Peyer's patch (tissue), 4 donors: ENCODE results near the gene IL3RA. TPM values are rescaled to one million over a fixed set of nuclear protein-coding genes. Genes with fewer than 3 reads are reported as not detected.

Source experiments
- DNase-seq, 3 donors: peaks; one replicate each; pipeline ENCODE4 v3.0.0-alpha.2; 2017 to 2019
- H3K27ac ChIP-seq, 4 donors: fragments of 200-600 bp; sonication (generic); one replicate each; pipeline ENCODE4 v1.5.1; 2016 to 2019
- H3K27me3 ChIP-seq, 2 donors: fragments of 200-600 bp; sonication (generic); one replicate each; pipeline ENCODE4 v1.5.1; 2019
- H3K36me3 ChIP-seq, 3 donors: fragments of 200-600 bp; sonication (generic); one replicate each; pipeline ENCODE4 v1.5.1; 2016 to 2019
- H3K4me1 ChIP-seq, 4 donors: fragments of 200-600 bp; sonication (generic); one replicate each; pipeline ENCODE4 v1.5.1; 2016 to 2019
- H3K4me3 ChIP-seq, 4 donors: fragments of 200-600 bp; sonication (generic); 1 replicate in 3 of 4; 2 replicates in 1 of 4; pipeline ENCODE4 v1.5.1; 2016 to 2019; ENCODE audit warnings: mild to moderate bottlenecking in 1 of 4
- H3K9me3 ChIP-seq, 4 donors: fragments of 200-600 bp; sonication (generic); one replicate each; pipeline ENCODE4 v1.5.1; 2016 to 2019; ENCODE audit warnings: mild to moderate bottlenecking in 1 of 4
- POLR2A ChIP-seq, 2 donors: fragments of 450-650 bp; IDR thresholded peaks; one replicate each; pipeline ENCODE4 v1.5.1; 2017; ENCODE audit warnings: antibody characterized with exemption in 2 of 2, mild to moderate bottlenecking in 2 of 2, moderate library complexity in 2 of 2
- total RNA-seq, 4 donors: library from RNA; depleted of rRNA; stranded (reverse); fragments of >200 nt; gene quantifications; one replicate each; pipeline ENCODE4 v1.1.0, GENCODE V29; 2016
- TF ChIP-seq, protein P1 (sequence below), 6 experiments: fragments of 450-650 bp in 4 of 6; fragments of 200-600 bp in 2 of 6; sonication (generic) in 1 of 6; IDR thresholded peaks; one replicate each; pipeline ENCODE4 v1.5.1; 2017 to 2019; ENCODE audit warnings: antibody characterized with exemption in 6 of 6, mild to moderate bottlenecking in 3 of 6, moderate library complexity in 1 of 6

Gene IL3RA
- total RNA-seq, 4 donors from 2014 or later, result 0.88 to 2.4 (median 1.6) TPM

DNA sequence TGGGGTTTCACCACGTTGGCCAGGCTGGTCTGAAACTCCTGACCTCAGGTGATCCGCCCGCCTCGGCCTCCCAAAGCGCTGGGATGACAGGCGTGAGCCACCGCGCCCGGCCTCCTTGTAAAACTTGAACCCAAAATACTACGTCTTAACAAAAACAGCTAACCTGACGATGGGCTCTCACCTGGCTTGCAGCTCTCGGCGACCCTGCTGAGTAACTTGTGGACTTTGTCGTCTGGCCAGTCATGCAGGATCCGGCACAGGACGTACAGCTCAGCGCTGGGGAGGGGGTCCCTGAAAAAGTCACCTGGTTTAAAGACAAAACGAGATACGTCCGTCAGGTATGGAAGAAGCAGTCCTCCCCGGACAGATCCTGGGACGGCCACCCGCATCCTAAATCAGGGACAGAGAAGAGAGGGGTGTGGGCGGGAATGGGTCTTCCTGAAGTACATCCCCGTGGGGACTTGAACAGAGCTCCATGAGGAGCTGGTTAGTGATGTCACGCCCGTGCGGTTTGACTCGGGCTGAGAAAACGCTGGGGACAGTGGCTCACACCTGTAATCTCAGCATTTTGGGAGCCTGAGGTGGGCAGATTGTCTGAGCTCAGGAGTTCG is 76.1 kb downstream of the IL3RA start:
- H3K9me3 ChIP-seq, result no peaks in the 10 kb centered on the region
- H3K27ac ChIP-seq, result no peak overlapping the region
- no peaks in the 10 kb centered on the region for H3K4me1 ChIP-seq
- TF ChIP-seq POLR2A (IDR thresholded peaks at IDR 0.05), result no peak
- TF ChIP-seq, protein P1, sequence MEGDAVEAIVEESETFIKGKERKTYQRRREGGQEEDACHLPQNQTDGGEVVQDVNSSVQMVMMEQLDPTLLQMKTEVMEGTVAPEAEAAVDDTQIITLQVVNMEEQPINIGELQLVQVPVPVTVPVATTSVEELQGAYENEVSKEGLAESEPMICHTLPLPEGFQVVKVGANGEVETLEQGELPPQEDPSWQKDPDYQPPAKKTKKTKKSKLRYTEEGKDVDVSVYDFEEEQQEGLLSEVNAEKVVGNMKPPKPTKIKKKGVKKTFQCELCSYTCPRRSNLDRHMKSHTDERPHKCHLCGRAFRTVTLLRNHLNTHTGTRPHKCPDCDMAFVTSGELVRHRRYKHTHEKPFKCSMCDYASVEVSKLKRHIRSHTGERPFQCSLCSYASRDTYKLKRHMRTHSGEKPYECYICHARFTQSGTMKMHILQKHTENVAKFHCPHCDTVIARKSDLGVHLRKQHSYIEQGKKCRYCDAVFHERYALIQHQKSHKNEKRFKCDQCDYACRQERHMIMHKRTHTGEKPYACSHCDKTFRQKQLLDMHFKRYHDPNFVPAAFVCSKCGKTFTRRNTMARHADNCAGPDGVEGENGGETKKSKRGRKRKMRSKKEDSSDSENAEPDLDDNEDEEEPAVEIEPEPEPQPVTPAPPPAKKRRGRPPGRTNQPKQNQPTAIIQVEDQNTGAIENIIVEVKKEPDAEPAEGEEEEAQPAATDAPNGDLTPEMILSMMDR (IDR thresholded peaks at IDR 0.05), result no peak
- H3K27me3 ChIP-seq, result no peaks in the 10 kb centered on the region
- peak in 2 of 3 donors; percentile 14 to 38 for DNase-seq
- no peak overlapping the region for H3K4me3 ChIP-seq
- peaks cover 0 to 39% (median 0%) of the 10 kb centered on the region in 3 donors for H3K36me3 ChIP-seq

DNA sequence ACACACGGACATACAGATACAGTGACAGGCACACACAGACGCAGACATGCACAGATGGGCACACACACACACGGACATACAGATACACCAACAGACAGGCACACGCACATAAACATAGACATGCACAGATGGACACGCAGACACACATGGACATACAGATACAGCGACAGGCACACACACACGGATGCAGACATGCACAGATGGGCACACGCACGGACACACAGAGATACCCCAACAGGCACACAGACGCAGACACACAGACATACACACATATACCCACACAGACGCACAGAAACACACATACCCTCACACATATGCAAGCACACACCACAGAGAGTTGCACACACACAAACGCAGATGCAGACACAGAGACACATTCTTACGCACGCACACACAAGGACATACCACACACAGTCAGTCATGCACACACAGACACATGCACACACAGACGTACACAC is 79.8 kb downstream of the IL3RA start:
- Histone ChIP-seq H3K9me3 (no peaks in the 10 kb centered on the region), H3K4me1 (no peaks in the 10 kb centered on the region), H3K27ac (no peak overlapping the region), H3K4me3 (no peak overlapping the region), H3K36me3 (peaks cover 0 to 45% (median 0%) of the 10 kb centered on the region in 3 donors), H3K27me3 (no peaks in the 10 kb centered on the region)
- TF ChIP-seq, protein P1 (IDR thresholded peaks at IDR 0.05), result no peak
- TF ChIP-seq POLR2A (IDR thresholded peaks at IDR 0.05), result no peak
- peak in 1 of 3 donors; percentile 26 for DNase-seq

DNA sequence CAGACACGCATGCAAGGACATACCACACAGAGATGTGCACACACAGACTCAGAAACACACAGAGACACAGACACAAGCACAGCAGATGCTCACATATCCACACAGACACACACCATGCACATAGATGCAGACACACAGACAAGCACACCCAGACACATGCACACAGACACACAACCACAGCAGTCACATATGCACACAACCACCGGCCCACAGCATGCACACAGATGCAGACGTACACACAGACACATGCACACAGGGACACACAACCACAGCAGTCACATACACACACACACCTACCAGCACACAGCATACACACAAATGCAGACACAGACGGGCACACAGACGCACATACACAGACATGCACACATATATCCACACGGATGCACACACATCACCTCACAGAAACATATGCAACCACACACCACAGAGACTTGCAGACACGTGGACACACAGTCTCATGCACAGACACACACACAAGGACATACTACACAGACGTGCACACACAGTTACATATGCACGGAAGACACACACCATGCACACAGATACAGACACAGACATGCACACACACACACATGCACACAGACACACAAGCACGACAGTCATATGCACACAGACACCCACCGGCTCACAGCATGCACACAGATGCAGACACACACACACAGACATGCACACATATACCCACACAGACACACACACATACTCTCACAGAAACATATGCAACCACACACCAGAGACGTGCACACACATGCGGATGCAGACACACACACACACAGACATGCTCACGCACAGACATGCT is 80.6 kb downstream of the IL3RA start:
- TF ChIP-seq POLR2A (IDR thresholded peaks at IDR 0.05), result no peak
- TF ChIP-seq, protein P1 (IDR thresholded peaks at IDR 0.05), result no peak
- Histone ChIP-seq H3K36me3 (peaks cover 0 to 43% (median 0%) of the 10 kb centered on the region in 3 donors), H3K4me1 (no peaks in the 10 kb centered on the region), H3K4me3 (no peak overlapping the region), H3K27ac (no peak overlapping the region), H3K9me3 (peaks cover 0 to 4% (median 0%) of the 10 kb centered on the region in 4 donors), H3K27me3 (no peaks in the 10 kb centered on the region)
- peak in 1 of 3 donors; percentile 34 for DNase-seq

DNA sequence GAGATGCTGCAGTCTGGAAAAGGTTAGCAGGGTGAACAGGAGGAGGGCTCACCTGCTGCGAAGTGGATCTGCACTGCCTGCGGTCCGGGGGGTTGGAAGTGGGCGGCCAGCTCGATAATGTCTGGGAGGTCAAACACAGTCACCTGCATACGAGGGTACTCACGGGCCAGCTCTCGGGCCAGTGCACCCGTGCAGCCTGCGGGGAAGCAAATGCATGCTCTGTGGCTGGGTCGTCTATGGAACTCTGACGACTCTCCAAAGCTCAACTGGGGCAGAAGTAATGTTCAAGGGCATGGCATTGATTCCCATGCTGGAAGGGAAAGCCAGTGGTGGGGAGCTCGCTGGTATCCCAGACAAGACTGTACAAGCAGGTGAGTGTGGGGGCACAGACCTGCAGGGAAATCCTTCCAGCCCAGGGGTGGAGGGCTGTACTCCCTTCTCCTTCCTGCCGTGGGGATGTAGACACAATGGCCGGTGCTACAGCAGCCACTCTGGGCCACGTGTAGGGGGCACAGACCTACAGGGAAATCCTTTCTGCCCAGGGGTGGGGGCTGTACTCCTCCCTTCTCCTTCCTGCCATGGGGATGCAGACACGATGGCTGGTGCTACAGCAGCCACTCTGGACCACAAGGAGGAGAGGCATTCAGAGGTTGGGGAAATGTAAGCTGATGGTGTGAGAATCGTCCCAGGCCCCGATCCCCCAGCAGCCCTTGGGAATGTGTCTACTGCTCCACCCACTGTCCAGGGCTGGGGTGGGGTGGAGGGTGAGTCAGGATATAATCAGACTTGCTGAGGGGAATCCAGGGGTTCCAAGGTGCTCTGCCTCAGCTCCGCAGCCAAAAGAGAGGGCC is 81.6 kb downstream of the IL3RA start:
- H3K36me3 ChIP-seq, result peaks cover 0 to 41% (median 0%) of the 10 kb centered on the region in 3 donors
- no peak overlapping the region for H3K27ac ChIP-seq
- H3K4me1 ChIP-seq, result no peaks in the 10 kb centered on the region
- peaks cover 0 to 11% (median 5%) of the 10 kb centered on the region in 4 donors for H3K9me3 ChIP-seq
- DNase-seq, result peak in 1 of 3 donors; percentile 40
- no peak overlapping the region for H3K4me3 ChIP-seq
- TF ChIP-seq POLR2A (IDR thresholded peaks at IDR 0.05), result no peak
- TF ChIP-seq, protein P1 (IDR thresholded peaks at IDR 0.05), result no peak
- H3K27me3 ChIP-seq, result no peaks in the 10 kb centered on the region

DNA sequence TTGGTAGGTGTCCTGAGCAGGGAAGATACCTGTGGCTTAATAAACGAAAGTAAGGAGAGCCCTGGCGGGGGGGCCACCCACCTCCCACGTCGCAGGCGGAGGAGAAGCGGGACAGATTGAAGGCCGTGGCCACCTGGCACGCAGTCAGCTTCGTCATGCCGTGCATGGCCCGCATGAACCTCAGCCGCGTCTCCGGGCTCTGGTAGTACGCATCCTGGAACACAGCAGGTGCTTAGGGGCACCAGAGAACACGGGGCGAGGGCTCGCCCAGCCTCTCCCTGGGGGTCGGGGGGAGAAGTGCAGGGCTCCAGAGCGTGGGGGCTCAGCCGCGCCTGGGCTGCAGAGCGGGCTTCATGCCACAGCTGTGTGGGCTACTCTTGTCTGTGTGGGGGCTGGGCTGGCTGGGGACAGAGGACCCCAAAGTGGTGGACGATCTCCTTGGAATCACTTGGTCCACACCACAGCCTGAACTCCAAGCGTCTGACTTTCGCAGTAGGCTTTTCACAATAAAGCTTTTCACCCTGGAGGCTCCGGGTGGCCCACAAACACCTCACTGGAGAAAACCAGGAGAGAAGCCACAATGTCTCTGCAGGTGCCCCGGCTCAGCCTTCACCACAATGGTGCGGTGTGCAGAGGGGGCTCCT is 82.4 kb downstream of the IL3RA start:
- Histone ChIP-seq H3K9me3 (peaks cover 0 to 11% (median 5%) of the 10 kb centered on the region in 4 donors), H3K4me3 (no peak overlapping the region), H3K27ac (no peak overlapping the region), H3K36me3 (peaks cover 0 to 35% (median 0%) of the 10 kb centered on the region in 3 donors), H3K27me3 (no peaks in the 10 kb centered on the region), H3K4me1 (no peaks in the 10 kb centered on the region)
- TF ChIP-seq POLR2A (IDR thresholded peaks at IDR 0.05), result no peak
- TF ChIP-seq, protein P1 (IDR thresholded peaks at IDR 0.05), result no peak
- peak in 1 of 3 donors; percentile 48 for DNase-seq
